Uterus (tissue), 2 donors: Measurements from ENCODE around the gene TMEM178A.

ENCODE experiments used
- CTCF ChIP-seq, 4 experiments: fragments of 200-600 bp in 2 of 4; fragments of 450-650 bp in 2 of 4; sonication (generic) in 2 of 4; IDR thresholded peaks; one replicate each; pipeline ENCODE4 v1.5.1; 2016 to 2019; ENCODE audit warnings: antibody characterized with exemption in 4 of 4, mild to moderate bottlenecking in 2 of 4, moderate library complexity in 1 of 4
- POLR2A ChIP-seq, 2 donors: fragments of 450-650 bp; IDR thresholded peaks; one replicate each; pipeline ENCODE4 v1.6.1; 2016; ENCODE audit warnings: antibody characterized with exemption in 2 of 2, mild to moderate bottlenecking in 1 of 2, moderate library complexity in 1 of 2

- TF ChIP-seq CTCF (IDR thresholded peaks at IDR 0.05) (no peak), POLR2A (IDR thresholded peaks at IDR 0.05) (no peak)
Observed at GRCh38 chr2:39723946-39724827, 58.5 kb downstream of the TMEM178A start.
